Measurements from ENCODE around the gene GNAZ. TPM values are rescaled to one million over a fixed set of nuclear protein-coding genes. Genes with fewer than 3 reads are reported as not detected.

GNAZ gene
- total RNA-seq, 4 donors from 2014 or later = 5.6 to 21.6 (median 12.1) TPM

DNA sequence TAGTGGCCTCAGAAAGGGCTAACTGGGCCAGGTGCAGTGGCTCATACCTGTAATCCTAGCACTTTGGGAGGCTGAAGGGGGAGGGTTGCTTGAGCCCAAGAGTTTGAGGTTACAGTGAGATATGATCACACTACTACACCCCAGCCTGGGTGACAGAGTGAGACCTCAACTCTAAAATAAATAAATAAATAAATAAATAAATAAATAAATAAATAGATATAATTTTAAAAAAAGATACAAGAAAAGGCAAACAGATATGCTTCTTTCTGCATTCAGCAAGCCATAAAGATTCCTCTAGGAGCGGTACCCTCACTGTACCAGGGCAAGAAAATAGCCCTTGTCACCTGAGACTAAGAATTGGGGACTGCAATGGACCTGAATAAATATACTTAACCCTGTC, 72.8 kb downstream of the GNAZ start:
- Histone ChIP-seq H3K27me3 (no peaks in the 10 kb centered on the region), H3K4me1 (no peaks in the 10 kb centered on the region), H3K27ac (no peak overlapping the region), H3K4me3 (no peak overlapping the region), H3K36me3 (no peaks in the 10 kb centered on the region), H3K9me3 (no peaks in the 10 kb centered on the region)
- intact Hi-C loops (cut with DNase I; ENCODE audit: low total_unique reads) = loop anchor here (10.0 kb wide), 1 partner anchor 68 kb away; the partner anchor contains the start of gene GNAZ
- no peak for DNase-seq
- no peak for TF ChIP-seq POLR2A (IDR thresholded peaks at IDR 0.05)
- TF ChIP-seq, protein P1, sequence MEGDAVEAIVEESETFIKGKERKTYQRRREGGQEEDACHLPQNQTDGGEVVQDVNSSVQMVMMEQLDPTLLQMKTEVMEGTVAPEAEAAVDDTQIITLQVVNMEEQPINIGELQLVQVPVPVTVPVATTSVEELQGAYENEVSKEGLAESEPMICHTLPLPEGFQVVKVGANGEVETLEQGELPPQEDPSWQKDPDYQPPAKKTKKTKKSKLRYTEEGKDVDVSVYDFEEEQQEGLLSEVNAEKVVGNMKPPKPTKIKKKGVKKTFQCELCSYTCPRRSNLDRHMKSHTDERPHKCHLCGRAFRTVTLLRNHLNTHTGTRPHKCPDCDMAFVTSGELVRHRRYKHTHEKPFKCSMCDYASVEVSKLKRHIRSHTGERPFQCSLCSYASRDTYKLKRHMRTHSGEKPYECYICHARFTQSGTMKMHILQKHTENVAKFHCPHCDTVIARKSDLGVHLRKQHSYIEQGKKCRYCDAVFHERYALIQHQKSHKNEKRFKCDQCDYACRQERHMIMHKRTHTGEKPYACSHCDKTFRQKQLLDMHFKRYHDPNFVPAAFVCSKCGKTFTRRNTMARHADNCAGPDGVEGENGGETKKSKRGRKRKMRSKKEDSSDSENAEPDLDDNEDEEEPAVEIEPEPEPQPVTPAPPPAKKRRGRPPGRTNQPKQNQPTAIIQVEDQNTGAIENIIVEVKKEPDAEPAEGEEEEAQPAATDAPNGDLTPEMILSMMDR (IDR thresholded peaks at IDR 0.05) = no peak

DNA sequence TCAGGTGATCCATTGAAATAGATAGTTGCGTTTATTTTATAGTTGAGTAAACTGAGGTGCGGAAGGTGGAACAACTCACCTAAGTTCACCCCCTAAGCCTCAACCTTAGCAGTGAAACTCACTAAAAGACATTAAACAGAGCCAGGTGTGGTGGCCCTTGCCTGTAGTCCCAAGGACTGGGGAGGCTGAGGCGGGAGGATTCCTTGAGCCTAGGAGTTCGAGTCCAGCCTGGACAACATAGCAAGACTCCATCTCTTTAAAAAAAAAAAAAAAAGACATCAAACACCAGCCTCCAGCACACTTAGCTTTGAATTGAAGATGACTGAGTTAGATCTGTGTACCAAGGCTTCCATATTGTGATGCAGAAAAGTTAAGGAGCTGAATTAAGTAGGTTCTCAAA, 74.1 kb downstream of the GNAZ start:
- Histone ChIP-seq H3K4me1 (no peaks in the 10 kb centered on the region), H3K27ac (peak overlapping the region; percentile 17 to 82), H3K4me3 (peak overlapping the region; percentile 30 to 51), H3K27me3 (no peaks in the 10 kb centered on the region), H3K36me3 (no peaks in the 10 kb centered on the region), H3K9me3 (no peaks in the 10 kb centered on the region)
- intact Hi-C loops (cut with DNase I; ENCODE audit: low total_unique reads) = loop anchor here (10.0 kb wide), 1 partner anchor 70 kb away; the partner anchor contains the start of gene GNAZ
- no peak for DNase-seq
- TF ChIP-seq, protein P1 (IDR thresholded peaks at IDR 0.05) = no peak
- no peak for TF ChIP-seq POLR2A (IDR thresholded peaks at IDR 0.05)

DNA sequence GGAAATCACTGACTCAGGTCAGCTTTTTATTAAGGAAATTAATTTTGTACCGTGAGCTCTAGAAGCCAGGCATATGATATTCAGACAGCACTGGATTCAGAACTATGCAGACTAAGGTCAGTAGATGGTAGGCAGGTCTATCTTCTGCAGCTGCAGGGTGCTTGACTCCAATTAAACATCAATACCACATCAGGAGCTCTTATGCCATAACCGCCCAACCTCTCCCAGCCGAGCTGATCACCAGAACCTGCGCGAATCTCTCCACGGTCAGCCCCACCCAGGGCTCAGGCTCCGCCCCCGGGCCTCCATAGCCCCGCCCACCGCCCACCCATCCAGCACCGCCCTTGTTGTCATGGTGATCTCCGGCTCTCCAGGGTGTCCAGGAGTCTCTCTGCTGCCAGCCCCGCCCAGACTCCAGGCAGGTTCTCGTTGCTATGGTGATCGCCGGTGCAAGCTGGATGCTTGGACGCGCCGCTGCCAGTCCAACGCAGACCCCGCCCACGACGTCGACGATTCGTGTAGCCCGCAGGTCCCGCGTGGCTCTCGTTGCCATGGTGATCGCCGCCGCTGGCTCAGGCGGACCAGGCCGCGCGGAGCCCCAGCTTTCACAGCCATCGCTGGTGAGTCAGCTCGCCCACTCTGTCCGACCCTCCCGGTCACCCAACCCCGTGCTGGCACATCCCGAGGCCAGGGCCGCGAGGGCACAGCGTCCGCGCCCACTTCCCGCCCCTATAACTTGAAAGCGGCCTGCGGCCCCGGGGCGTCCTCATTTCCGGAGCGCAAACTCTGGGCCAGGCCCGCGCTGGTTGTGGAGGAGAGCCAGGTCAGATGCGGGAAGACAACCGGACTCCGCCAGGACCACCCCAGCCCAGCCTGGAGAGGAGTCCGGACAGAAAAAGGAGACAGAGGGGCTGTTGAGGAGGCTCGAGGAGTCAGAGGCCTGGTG, 74.9 kb downstream of the GNAZ start, which contains the start of gene RAB36:
TSS of gene RAB36 (plus strand) at position 546 of the 946 bp plus-strand sequence. CDS start 1,140 bp downstream, outside the sequence.
- Histone ChIP-seq H3K4me1 (no peaks in the 10 kb centered on the region), H3K27me3 (no peaks in the 10 kb centered on the region), H3K4me3 (peak within 1 kb of the TSS; percentile 30 to 51), H3K27ac (peak within 1 kb of the TSS; percentile 17 to 82), H3K9me3 (no peaks in the 10 kb centered on the region), H3K36me3 (no peaks in the 10 kb centered on the region)
- peak; percentile 97 to 99 for DNase-seq
- intact Hi-C loops (cut with DNase I; ENCODE audit: low total_unique reads) = loop anchor here (10.0 kb wide), 1 partner anchor 70 kb away; the partner anchor contains the start of gene GNAZ
- TF ChIP-seq POLR2A (IDR thresholded peaks at IDR 0.05) = peak in 1 of 2 donors; percentile 28
- TF ChIP-seq, protein P1 (IDR thresholded peaks at IDR 0.05) = no peak

DNA sequence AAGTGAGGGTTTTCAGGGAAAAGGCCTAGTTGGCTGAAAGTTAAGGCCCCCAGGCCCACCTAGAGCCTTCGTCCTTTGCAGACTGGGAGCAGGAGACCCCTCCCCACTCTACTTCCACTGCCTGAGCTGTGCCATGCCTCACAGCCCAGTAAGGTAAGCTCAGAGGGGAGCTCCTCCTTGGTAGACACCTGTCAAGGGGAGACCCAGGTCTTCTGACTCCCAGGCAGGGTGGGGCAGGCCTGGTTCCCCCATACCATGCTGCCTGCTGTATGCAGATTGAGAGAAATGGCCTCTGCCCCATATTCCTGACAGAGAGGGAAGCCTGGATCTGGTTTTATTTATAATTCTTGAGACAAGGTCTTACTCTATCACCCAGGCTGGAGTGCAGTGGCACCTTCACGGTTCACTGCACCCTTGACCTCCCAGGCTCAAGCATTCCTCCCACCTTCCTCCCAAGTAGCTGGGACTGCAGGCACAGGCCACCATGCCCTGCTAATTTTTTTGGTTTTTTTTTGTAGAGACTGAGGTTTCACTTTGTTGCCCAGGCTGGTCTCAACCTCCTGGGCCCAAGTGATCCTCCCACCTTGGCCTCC, 75.7 kb downstream of the GNAZ start:
- TF ChIP-seq, protein P1 (IDR thresholded peaks at IDR 0.05) = no peak
- no peak for TF ChIP-seq POLR2A (IDR thresholded peaks at IDR 0.05)
- Histone ChIP-seq H3K9me3 (no peaks in the 10 kb centered on the region), H3K27ac (peak overlapping the region; percentile 6 to 82), H3K4me1 (no peaks in the 10 kb centered on the region), H3K4me3 (peak overlapping the region; percentile 30 to 51), H3K27me3 (no peaks in the 10 kb centered on the region), H3K36me3 (no peaks in the 10 kb centered on the region)
- intact Hi-C loops (cut with DNase I; ENCODE audit: low total_unique reads) = loop anchor here (10.0 kb wide), 1 partner anchor 71 kb away; the partner anchor contains the start of gene GNAZ
- no peak for DNase-seq
